Panc1 (cell line): ENCODE data around the gene TRIM44. TPM values are rescaled to one million over a fixed set of nuclear protein-coding genes. Genes with fewer than 3 reads are reported as not detected.

Source experiments
- ATAC-seq: fragments of 200-7000 bp; cut with Tn5 transposase; 2 replicates; pipeline ENCODE4 v1.9.1; 2020; ENCODE audit warnings: mild to moderate bottlenecking, moderate library complexity
- BruUV-seq: library from RNA; stranded (reverse); fragments of 400-500 nt; replicated peaks from 2 replicates; lab custom pipeline; 2021; lab: Mats Ljungman, UMichigan
- CTCF ChIA-PET: fragments of 300-600 bp; sonication (Branson Sonifier 250); formaldehyde crosslinking; loops from one replicate; lab custom pipeline; 2022; ENCODE audit warnings: antibody characterized with exemption; lab: Charles Lee
- POLR2A ChIA-PET: fragments of 300-600 bp; sonication (Branson Sonifier 250); formaldehyde crosslinking; loops from one replicate; lab custom pipeline; 2022; ENCODE audit warnings: antibody characterized with exemption; lab: Charles Lee
- DNase-seq: peaks from one replicate; pipeline ENCODE4 v3.0.0-alpha.2; 2010; ENCODE audit warnings: low read depth, low spot score
- H3K27ac ChIP-seq: 2 replicates; pipeline ENCODE4 v1.5.1; 2011; ENCODE audit warnings: mild to moderate bottlenecking, low read length, inconsistent platforms
- H3K27me3 ChIP-seq: fragments of 200-500 bp; sonication (Bioruptor generic); 2 replicates; pipeline ENCODE4 v1.6.0; 2014; ENCODE audit warnings: low read length, inconsistent platforms; ENCODE audit not compliant: control insufficient read depth, insufficient read depth
- H3K36me3 ChIP-seq: fragments of 200-500 bp; sonication (Bioruptor generic); 2 replicates; pipeline ENCODE4 v1.5.1; 2014; ENCODE audit warnings: inconsistent platforms, mild to moderate bottlenecking, low read length, moderate library complexity; ENCODE audit not compliant: control insufficient read depth, insufficient read depth
- H3K4me1 ChIP-seq: 2 replicates; pipeline ENCODE4 v1.5.1; 2011; ENCODE audit warnings: inconsistent platforms, mild to moderate bottlenecking, low read length, moderate library complexity; ENCODE audit not compliant: control insufficient read depth, insufficient read depth
- H3K4me3 ChIP-seq, 2 experiments: 2 replicates each; pipeline ENCODE4 v1.5.1; 2011 to 2012; ENCODE audit warnings: low read depth in 2 of 2, low read length in 2 of 2, mild to moderate bottlenecking in 2 of 2, inconsistent platforms in 1 of 2, moderate library complexity in 1 of 2
- H3K9me3 ChIP-seq: fragments of 200-500 bp; sonication (Bioruptor generic); 2 replicates; pipeline ENCODE4 v1.5.1; 2014; ENCODE audit warnings: low read depth, mild to moderate bottlenecking, inconsistent platforms, low read length, moderate library complexity; ENCODE audit not compliant: control insufficient read depth, insufficient read depth
- POLR2AphosphoS5 ChIP-seq: IDR thresholded peaks from 2 replicates; pipeline ENCODE4 v1.6.1; 2012; ENCODE audit warnings: mild to moderate bottlenecking, low read depth, low read length, moderate library complexity
- SIN3A ChIP-seq: IDR thresholded peaks from 2 replicates; pipeline ENCODE4 v1.6.1; 2012; ENCODE audit warnings: low read depth, mild to moderate bottlenecking, low read length, moderate library complexity, borderline replicate concordance; ENCODE audit not compliant: insufficient read depth
- TCF7L2 ChIP-seq: IDR thresholded peaks from 2 replicates; pipeline ENCODE4 v1.6.1; 2011; ENCODE audit warnings: mild to moderate bottlenecking, low read depth, low read length, inconsistent platforms
- in situ Hi-C: cut with HindIII; loops from 2 replicates; pipeline ENCODE4 v1.10.0; 2016; ENCODE audit warnings: low sequenced_read_pairs, low pct_unique_long_range_greater_than_20kb
- intact Hi-C: fragments of 100-400 bp; cut with micrococcal nuclease; formaldehyde crosslinking; loops from one replicate; pipeline ENCODE4 v1.10.0; 2022; ENCODE audit not compliant: unreplicated experiment
- total RNA-seq: library from RNA; stranded (reverse); gene quantifications from one replicate; pipeline ENCODE4 v1.2.1, GENCODE V29; 2021; ENCODE audit not compliant: unreplicated experiment
- TF ChIP-seq, protein P1 (sequence below), 2 experiments: IDR thresholded peaks; 2 replicates each; pipeline ENCODE4 v1.6.1; 2011 to 2012; ENCODE audit warnings: low read depth in 2 of 2, control low read depth in 1 of 2, low read length in 1 of 2, mild to moderate bottlenecking in 1 of 2, moderate library complexity in 1 of 2; ENCODE audit not compliant: insufficient read depth in 1 of 2
- TF ChIP-seq, protein P2 (sequence below): fragments of 450-650 bp; IDR thresholded peaks from 2 replicates; pipeline ENCODE4 v1.5.1; 2017; ENCODE audit warnings: mild to moderate bottlenecking

The TRIM44 gene
- total RNA-seq, 1 experiment from 2014 or later, result 80.3 TPM

- TF ChIP-seq POLR2AphosphoS5, result no peak
- TF ChIP-seq, protein P1, sequence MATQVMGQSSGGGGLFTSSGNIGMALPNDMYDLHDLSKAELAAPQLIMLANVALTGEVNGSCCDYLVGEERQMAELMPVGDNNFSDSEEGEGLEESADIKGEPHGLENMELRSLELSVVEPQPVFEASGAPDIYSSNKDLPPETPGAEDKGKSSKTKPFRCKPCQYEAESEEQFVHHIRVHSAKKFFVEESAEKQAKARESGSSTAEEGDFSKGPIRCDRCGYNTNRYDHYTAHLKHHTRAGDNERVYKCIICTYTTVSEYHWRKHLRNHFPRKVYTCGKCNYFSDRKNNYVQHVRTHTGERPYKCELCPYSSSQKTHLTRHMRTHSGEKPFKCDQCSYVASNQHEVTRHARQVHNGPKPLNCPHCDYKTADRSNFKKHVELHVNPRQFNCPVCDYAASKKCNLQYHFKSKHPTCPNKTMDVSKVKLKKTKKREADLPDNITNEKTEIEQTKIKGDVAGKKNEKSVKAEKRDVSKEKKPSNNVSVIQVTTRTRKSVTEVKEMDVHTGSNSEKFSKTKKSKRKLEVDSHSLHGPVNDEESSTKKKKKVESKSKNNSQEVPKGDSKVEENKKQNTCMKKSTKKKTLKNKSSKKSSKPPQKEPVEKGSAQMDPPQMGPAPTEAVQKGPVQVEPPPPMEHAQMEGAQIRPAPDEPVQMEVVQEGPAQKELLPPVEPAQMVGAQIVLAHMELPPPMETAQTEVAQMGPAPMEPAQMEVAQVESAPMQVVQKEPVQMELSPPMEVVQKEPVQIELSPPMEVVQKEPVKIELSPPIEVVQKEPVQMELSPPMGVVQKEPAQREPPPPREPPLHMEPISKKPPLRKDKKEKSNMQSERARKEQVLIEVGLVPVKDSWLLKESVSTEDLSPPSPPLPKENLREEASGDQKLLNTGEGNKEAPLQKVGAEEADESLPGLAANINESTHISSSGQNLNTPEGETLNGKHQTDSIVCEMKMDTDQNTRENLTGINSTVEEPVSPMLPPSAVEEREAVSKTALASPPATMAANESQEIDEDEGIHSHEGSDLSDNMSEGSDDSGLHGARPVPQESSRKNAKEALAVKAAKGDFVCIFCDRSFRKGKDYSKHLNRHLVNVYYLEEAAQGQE (IDR thresholded peaks at IDR 0.05; ENCODE audit: insufficient read depth in 1 of 2, low read depth in 2 of 2, low read length in 1 of 2), result no peak
- TF ChIP-seq, protein P2, sequence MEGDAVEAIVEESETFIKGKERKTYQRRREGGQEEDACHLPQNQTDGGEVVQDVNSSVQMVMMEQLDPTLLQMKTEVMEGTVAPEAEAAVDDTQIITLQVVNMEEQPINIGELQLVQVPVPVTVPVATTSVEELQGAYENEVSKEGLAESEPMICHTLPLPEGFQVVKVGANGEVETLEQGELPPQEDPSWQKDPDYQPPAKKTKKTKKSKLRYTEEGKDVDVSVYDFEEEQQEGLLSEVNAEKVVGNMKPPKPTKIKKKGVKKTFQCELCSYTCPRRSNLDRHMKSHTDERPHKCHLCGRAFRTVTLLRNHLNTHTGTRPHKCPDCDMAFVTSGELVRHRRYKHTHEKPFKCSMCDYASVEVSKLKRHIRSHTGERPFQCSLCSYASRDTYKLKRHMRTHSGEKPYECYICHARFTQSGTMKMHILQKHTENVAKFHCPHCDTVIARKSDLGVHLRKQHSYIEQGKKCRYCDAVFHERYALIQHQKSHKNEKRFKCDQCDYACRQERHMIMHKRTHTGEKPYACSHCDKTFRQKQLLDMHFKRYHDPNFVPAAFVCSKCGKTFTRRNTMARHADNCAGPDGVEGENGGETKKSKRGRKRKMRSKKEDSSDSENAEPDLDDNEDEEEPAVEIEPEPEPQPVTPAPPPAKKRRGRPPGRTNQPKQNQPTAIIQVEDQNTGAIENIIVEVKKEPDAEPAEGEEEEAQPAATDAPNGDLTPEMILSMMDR, result no peak
- no peak for TF ChIP-seq SIN3A
- no peak for TF ChIP-seq TCF7L2
- no peaks in the 10 kb centered on the region for H3K4me1 ChIP-seq
- no peak overlapping the region for H3K27ac ChIP-seq
- no peak overlapping the region for H3K4me3 ChIP-seq
- ChIA-PET POLR2A (no interaction called here), CTCF (no interaction called here)
- ATAC-seq (peak; percentile 53; the same call in 1 of the 2 replicates), DNase-seq (no peak)
- no peaks in the 10 kb centered on the region for H3K9me3 ChIP-seq
- intact Hi-C loops, result no loop called here
- H3K27me3 ChIP-seq, result no peaks in the 10 kb centered on the region
- H3K36me3 ChIP-seq, result no peaks in the 10 kb centered on the region
- in situ Hi-C loops, result no loop called here
- no TSS peak for BruUV-seq
These were observed 179.2 kb downstream of the TRIM44 start for GRCh38 chr11:35841733-35842132.

DNA sequence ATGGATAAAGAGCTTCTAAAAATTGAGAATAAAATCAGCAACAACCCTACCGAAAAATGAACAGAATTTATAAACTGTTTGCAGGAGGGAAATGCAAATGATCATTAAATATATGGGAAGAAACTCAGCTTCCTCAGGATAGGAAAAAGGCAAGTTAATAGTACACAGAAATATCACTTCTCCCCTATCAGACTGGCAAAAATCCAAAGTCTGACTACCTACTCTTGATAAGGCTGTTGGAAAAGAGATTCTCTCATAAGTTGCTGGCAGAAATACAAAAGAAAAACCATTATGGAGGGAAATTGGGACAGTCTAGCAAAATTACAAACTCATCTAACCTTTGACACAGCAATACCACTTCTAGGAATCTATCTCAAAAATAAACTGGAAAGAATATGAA lies 180.4 kb downstream of the TRIM44 start:
- DNase-seq (no peak), ATAC-seq (no peak)
- Histone ChIP-seq H3K36me3 (no peaks in the 10 kb centered on the region), H3K4me1 (no peaks in the 10 kb centered on the region), H3K27me3 (no peaks in the 10 kb centered on the region), H3K27ac (no peak overlapping the region), H3K9me3 (no peaks in the 10 kb centered on the region), H3K4me3 (no peak overlapping the region)
- BruUV-seq, result no TSS peak
- intact Hi-C loops, result no loop called here
- TF ChIP-seq TCF7L2, result no peak
- TF ChIP-seq, protein P2, result no peak
- TF ChIP-seq, protein P1 (IDR thresholded peaks at IDR 0.05; ENCODE audit: insufficient read depth in 1 of 2, low read depth in 2 of 2, low read length in 1 of 2), result no peak
- TF ChIP-seq SIN3A, result no peak
- no peak for TF ChIP-seq POLR2AphosphoS5
- in situ Hi-C loops, result no loop called here
- ChIA-PET POLR2A (no interaction called here), CTCF (interaction anchor here (1.3 kb wide), 1 partner anchor 21 kb away, joined by 7 read pairs; no protein-coding TSS in a partner anchor)
